Fibroblast of skin of left quadriceps (primary cell): ENCODE measurements around the gene PTPN21.

ENCODE experiments used
- DNase-seq, 2 experiments: peaks; one replicate each; pipeline ENCODE4 v3.0.0-alpha.2; 2013; ENCODE audit warnings: low read depth in 2 of 2

PTPN21 gene

DNA sequence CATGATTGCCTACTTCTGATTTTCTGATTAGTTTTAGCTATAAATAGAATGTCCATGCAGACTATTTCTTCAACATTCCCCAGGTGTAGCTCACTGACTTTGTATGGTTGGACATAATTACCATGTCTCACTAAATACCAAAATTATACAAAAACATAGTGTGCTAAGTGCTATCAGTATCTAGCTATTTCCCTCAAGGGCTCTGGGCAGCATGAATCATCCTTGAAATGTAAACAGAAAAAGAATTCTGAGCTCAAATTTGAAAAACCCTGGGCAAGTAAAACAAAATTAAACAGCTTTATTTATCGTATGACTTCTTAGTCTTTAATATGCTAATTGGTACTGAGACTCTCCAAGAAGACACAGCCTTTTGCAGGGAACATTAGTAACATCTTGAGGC is 86.4 kb downstream of the PTPN21 start:
- peak; percentile 23 to 28 for DNase-seq

DNA sequence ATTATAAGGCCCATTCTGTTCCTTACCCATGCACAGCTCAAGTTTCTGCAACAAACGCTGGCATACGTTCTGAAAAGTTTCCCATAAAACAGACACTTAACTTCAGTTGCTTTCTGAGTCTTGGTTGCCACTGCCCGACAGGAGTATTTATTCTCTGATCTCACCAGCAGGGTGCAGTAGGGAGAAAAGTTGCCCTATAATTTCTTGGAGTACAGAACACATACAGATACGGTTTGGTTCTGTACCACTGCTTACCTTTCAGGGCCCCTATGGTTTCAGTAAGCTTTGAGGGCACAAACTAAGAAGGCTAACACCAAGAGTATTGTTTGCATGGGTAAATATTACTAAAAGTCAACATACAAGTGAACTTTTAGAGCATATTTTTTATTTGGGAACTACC is 91.5 kb downstream of the PTPN21 start:
- no peak for DNase-seq

DNA sequence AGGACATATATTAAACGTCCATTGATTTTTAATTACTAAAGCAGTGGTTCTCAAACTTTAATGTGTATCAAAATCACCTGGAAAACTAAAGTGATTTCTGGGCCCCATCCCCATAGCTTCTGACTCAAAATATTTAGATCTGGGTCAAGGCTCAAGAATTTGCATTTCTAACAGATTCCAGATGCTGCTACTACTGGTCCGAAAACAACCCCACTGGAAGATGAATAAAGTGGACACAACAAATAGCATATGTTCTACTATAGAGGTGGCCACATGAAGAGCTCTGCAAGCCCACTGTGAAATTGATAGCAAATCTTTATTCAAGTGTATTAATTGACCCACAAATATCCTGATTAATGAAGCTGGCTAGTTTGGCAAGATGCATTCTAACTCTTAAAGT is 99.9 kb downstream of the PTPN21 start:
- DNase-seq = peak in 1 of 2 experiments; percentile 3

DNA sequence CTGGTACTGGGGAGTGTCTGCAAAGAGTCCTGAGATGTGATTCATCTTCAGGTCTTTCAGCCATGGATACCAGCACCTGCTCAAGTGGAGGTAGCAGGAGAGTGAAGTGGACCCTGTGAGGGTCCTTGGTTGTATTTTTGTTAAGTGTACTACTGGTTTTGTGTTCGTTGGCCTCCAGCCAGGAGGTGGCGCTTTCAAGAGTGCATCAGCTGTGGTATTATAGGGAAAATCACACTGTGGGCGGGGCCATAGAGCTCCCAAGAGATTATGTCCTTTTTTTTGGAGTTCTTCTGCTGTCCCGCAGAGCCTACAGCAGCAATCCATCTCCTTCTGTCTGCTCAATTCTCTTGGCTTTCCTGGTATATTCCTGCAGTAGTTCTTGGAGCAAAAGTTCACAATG is 102.6 kb downstream of the PTPN21 start:
- no peak for DNase-seq

DNA sequence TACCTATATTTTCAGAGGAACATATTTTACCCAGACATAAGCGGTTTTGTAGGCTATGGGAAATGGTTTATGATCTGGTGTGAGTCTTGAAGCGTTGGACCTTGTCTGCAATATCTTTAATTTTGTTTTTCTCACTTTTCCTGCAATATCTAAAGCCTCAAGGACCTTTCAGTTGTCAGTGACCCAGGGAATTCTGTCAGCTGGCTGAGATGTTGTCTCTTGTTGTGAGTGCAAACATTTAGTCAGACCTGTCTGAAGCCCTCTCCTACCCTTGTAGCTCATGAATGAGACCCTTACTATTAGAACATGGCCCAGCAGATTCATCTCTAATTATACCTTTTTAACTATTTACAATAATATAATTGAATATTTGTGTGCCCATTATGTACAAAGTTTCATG is 115.7 kb downstream of the PTPN21 start:
- DNase-seq = no peak

DNA sequence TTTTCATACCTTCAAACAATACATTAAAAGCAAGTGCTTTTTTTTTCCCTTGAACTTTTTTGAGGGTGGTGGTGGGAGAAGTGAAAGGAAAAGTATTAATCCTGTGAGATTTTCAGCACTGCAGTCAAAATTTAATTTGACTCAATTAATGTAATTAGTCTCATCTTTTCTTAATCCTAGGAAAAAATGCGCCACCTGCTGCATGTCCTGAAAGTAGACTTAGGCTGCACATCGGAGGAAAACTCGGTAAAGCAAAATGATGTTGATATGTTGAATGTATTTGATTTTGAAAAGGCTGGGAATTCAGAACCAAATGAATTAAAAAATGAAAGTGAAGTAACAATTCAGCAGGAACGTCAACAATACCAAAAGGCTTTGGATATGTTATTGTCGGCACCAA is 117.1 kb downstream of the PTPN21 start:
- no peak for DNase-seq

DNA sequence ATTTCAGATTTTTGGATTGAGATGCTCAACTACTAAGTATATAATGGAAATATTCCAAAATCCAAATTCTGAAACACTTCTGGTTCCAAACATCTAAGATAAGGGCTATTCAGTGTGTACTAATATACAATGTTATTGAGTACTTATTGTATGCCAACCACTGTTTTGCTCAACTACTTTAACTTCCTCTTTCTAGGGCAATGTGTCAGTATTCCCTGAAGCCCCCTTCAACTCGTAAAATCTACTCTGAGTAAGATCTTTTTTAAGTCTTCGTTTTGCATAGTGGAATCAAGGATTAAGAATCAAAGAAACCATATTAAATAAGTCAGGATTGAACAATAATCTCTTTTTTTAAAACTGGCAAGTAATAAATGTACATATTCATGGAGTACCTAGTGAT is 123.8 kb downstream of the PTPN21 start:
- no peak for DNase-seq

DNA sequence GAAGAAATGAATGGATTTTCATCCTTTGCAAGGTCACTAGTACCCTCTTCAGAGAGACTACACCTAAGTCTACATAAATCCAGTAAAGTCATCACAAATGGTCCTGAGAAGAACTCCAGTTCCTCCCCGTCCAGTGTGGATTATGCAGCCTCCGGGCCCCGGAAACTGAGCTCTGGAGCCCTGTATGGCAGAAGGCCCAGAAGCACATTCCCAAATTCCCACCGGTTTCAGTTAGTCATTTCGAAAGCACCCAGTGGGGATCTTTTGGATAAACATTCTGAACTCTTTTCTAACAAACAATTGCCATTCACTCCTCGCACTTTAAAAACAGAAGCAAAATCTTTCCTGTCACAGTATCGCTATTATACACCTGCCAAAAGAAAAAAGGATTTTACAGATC is 128.5 kb downstream of the PTPN21 start:
- no peak for DNase-seq

DNA sequence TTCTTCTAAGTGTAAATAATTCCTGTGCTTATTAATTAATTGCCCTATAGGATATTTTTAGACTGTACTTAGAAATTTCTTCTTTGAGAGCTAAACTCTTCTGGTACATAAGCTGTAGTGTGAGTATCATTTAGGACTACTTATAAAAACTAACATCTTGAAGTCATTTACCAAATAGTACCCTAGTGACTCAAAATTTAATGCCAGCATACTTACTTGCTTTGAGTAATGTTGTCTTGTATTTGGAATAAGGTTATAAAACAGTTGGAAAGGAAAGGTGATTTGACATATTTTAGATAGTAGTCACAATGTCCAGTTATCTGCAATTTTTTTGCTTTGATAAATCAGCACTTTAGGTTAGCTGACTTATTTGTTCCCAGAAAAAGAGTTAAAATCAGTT is 130.2 kb downstream of the PTPN21 start:
- DNase-seq = peak; percentile 33 to 36

DNA sequence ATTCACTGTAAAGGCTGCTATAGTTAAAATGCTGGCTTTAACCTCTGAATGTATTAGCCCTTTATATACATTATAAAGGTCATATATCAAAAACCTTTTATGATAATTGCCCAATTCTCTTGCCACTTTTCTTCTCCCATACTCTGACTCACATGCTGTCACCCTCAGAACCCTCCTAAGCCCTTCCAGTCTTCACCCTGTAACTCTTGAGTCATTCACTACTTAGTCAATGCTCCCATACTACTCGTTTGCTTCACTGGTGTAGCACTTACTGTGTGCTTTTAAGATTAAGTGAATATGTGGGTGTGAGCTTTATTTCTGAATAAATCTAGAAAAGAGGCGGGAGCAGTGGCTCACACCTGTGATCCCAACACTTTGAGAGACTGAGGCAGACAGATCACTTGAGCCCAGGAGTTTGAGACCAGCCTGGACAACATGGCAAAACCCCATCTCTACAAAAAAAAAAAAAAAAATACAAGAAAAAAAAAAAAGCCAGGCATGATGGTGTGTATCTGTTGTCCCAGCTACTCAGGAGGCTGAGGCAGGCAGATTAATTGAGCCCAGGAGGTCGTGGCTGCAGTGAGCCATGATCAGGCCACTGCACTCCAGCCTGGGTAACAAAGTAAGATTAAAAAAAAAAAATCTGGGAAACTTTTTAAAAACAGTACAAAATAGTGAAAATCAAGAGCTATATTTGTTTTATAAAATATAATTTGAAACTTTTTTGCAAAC is 131.7 kb downstream of the PTPN21 start:
- DNase-seq = no peak

DNA sequence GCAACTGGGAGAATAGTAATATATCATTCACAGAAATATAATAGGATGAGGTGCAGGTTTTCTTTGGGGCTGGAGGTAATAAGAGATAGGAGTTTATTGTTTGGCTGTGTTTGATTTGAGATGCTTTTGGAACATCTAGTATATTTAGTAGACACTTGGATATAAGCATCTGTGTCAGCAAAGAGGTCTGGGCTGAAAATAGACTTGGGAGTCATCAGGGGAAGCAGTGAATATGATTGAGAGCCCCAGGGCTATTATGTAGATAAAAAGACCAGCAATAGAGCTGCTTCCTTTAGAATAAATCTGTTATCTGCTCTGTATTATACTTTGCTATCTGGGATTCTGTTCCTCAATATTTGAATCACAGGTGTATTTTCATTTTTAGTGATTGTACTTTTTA is 132.8 kb downstream of the PTPN21 start:
- no peak for DNase-seq

DNA sequence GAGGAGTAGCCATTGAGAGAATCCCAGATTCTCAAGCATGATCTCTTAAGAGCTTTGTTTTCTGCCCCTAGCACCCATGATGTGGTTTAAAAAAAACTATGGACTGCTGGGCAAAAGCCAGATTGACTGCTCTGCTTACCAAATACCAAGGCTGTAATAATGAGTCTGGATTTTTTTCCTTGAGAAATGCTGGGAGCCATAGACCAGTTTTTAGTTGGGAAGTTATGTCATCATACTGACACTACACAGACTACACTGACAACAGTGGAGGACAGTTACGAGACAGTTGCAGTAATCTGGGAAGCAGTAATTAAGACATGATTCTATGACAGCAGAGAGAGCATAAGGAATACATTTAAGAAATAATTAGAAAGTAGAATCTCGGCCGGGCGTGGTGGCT is 133.5 kb downstream of the PTPN21 start:
- DNase-seq = no peak

DNA sequence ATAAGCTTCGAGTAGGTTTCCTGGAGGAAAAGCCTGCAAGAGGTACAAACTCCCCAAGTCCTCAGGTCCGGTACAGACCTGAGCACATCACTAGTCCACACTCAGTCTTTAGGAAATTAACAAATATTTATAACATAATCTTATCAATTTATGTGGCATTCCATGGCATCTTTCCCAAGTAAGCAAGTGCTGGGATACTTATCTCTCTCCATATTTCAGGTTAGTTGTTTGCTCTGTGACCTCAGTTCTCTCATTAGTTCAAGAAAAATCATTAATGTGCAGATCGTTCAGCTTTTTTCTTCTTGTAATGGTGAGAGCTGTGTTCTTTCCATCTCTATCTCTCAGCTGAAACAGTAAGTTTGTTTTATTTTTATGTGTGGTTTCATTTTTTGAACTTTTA is 134.6 kb downstream of the PTPN21 start:
- no peak for DNase-seq

DNA sequence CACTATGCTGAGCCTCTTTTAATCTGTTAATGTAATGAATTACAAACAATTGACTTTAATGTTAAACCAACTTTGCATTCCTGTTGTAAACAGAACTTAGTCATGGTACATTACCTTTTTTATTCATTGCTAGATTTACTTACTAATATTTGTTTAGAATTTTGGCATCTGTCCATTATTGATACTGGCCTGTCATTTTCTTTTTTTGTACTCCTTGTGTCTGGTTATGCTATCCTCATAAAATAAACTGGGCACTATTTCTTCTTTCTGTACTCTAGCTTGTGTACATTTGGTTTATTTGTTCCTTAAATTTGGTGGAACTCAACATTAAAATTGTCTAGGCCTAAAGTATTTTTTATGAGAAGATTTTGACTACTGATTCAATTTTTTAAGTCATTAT is 137.2 kb downstream of the PTPN21 start:
- DNase-seq = no peak
